ENCODE results near the gene CNTLN. TPM values are rescaled to one million over a fixed set of nuclear protein-coding genes. Genes with fewer than 3 reads are reported as not detected.
"Not testable (repeated sequence)": the region's sequence is repeated elsewhere in the genome, so short reads cannot be mapped to it uniquely, and the experiment has no call there.

Gene CNTLN
- total RNA-seq, 1 donor from 2014 or later: 16.7 TPM

DNA sequence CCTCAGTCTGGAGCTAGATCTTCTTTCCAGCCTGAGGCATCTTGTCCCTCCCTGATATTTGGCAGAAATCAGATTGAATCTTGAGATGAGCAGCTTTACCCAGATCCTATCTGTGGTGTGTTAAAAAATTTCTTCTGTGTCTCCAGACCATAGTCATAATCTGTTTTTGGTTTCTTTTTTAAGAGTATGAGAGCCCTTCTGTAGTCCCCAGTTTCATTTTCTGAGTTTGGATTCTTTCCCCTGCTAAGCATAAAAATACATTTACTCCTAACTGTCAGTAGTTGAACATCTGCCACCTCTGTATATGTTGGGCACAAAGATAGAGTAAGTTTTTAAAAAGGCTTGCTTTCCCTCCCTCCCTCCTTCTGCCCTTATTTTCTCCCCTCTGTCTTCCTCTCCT, 137.7 kb downstream of the CNTLN start:
- peak overlapping the region; percentile 79 for H3K27ac Mint-ChIP-seq (ENCODE audit: unreplicated experiment)
- H3K4me1 Mint-ChIP-seq: peaks cover 18% of the 10 kb centered on the region
- no peaks in the 10 kb centered on the region for H3K27me3 Mint-ChIP-seq (ENCODE audit: low read depth)
- H3K36me3 Mint-ChIP-seq (ENCODE audit: low read depth): peaks cover 7% of the 10 kb centered on the region
- TF ChIP-seq, protein P1, sequence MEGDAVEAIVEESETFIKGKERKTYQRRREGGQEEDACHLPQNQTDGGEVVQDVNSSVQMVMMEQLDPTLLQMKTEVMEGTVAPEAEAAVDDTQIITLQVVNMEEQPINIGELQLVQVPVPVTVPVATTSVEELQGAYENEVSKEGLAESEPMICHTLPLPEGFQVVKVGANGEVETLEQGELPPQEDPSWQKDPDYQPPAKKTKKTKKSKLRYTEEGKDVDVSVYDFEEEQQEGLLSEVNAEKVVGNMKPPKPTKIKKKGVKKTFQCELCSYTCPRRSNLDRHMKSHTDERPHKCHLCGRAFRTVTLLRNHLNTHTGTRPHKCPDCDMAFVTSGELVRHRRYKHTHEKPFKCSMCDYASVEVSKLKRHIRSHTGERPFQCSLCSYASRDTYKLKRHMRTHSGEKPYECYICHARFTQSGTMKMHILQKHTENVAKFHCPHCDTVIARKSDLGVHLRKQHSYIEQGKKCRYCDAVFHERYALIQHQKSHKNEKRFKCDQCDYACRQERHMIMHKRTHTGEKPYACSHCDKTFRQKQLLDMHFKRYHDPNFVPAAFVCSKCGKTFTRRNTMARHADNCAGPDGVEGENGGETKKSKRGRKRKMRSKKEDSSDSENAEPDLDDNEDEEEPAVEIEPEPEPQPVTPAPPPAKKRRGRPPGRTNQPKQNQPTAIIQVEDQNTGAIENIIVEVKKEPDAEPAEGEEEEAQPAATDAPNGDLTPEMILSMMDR (conservative IDR thresholded peaks at IDR 0.05): no peak
- no peak overlapping the region for H3K4me3 Mint-ChIP-seq
- H3K9me3 Mint-ChIP-seq: no peaks in the 10 kb centered on the region
- DNase-seq (ENCODE audit: low read depth, low spot score): no peak

DNA sequence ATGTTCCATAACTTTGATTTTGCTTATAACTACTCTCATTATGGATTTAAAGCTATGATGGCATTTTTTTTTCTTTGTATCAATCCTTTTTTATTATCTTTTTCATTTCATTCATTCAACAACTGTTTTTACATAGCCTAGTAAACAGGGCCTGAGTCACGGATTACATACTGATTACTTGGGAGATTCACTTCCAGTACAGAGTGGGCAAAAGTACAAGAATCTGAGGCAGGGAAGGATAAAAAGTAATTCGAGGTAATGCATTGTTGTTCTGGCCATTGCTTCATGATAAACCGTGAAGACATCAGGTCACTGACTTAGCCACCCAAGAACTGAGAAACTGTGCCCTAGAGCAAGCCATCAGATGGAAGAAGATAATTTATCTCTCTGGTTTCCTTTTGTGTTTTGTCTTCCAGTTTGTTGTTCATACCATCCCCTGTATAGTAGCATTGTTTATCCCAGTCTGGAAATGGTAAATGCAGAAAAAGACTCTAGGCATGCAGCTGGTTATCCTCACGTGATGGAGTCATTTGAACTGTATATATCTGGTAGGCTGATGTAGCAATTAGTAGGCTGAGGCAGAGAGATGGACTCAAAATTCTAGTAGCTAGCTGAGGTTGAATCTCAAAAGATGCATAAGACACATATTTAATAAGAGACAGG, 145.6 kb downstream of the CNTLN start:
- TF ChIP-seq, protein P1 (conservative IDR thresholded peaks at IDR 0.05): no peak
- Mint-ChIP-seq H3K36me3 (ENCODE audit: low read depth) (peaks cover 33% of the 10 kb centered on the region), H3K27ac (ENCODE audit: unreplicated experiment) (no peak overlapping the region), H3K4me3 (no peak overlapping the region), H3K27me3 (ENCODE audit: low read depth) (no peaks in the 10 kb centered on the region), H3K4me1 (peaks cover 7% of the 10 kb centered on the region), H3K9me3 (peaks cover 12% of the 10 kb centered on the region)
- no peak for DNase-seq (ENCODE audit: low read depth, low spot score)

DNA sequence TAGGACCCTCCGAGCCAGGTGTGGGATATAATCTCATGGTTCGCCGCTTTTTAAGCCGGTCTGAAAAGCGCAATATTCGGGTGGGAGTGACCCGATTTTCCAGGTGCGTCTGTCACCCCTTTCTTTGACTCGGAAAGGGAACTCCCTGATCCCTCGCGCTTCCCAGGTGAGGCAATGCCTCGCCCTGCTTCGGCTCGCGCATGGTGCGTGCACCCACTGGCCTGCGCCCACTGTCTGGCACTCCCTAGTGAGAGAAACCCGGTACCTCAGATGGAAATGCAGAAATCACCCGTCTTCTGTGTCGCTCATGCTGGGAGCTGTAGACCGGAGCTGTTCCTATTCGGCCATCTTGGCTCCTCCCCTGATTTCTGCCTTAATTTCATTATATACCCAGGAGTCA, 155.8 kb downstream of the CNTLN start:
- not testable (repeated sequence) for DNase-seq (ENCODE audit: low read depth, low spot score); H3K4me1 Mint-ChIP-seq; H3K9me3 Mint-ChIP-seq; H3K27me3 Mint-ChIP-seq (ENCODE audit: low read depth)
- Mint-ChIP-seq H3K27ac (ENCODE audit: unreplicated experiment) (peak overlapping the region; percentile 57), H3K36me3 (ENCODE audit: low read depth) (peaks cover 22% of the 10 kb centered on the region), H3K4me3 (peak overlapping the region; percentile 28)

DNA sequence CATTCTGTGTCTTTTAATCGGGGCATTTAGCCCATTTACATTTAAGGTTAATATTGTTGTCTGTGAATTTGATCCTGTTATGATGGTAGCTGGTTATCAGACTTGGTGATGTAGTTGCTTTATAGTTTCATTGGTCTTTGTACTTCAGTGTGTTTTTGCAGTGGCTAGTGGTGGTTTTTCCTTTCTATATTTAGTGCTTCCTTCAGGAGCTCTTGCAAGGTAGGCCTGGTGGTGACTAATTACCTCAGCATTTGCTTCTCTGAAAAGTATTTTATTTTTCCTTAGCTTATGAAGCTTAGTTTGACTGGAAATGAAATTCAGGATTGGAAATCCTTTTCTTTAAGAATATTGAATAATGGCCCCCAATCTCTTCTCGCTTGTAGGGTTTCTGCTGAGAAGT, 156.9 kb downstream of the CNTLN start:
- Mint-ChIP-seq H3K4me3 (no peak overlapping the region), H3K4me1 (peaks cover 9% of the 10 kb centered on the region), H3K9me3 (peaks cover 9% of the 10 kb centered on the region), H3K27ac (ENCODE audit: unreplicated experiment) (no peak overlapping the region), H3K27me3 (ENCODE audit: low read depth) (no peaks in the 10 kb centered on the region), H3K36me3 (ENCODE audit: low read depth) (peaks cover 22% of the 10 kb centered on the region)
- no peak for DNase-seq (ENCODE audit: low read depth, low spot score)
- TF ChIP-seq, protein P1 (conservative IDR thresholded peaks at IDR 0.05): no peak

DNA sequence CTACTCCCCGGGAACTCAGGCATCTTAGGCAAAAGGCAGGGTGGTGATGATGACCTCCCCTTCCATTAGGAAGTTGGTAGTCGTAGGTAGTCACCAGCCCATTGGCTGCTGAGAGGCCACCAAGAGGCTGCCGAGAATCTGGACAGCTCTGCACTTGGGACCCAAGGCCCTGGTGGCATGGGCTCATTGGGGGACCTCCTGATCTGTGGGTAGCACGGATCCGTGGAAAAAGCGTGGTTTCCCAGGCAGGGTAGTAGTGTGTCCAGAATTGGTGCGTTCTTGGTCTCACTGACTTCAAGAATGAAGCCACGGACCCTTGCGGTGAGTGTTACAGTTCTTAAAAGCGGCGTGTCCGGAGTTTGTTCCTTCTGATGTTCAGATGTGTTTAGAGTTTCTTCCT, 158.8 kb downstream of the CNTLN start:
- TF ChIP-seq, protein P1 (conservative IDR thresholded peaks at IDR 0.05): no peak
- Mint-ChIP-seq H3K4me1 (peaks cover 9% of the 10 kb centered on the region), H3K36me3 (ENCODE audit: low read depth) (peaks cover 22% of the 10 kb centered on the region), H3K27me3 (ENCODE audit: low read depth) (no peaks in the 10 kb centered on the region), H3K27ac (ENCODE audit: unreplicated experiment) (no peak overlapping the region), H3K9me3 (peaks cover 9% of the 10 kb centered on the region), H3K4me3 (no peak overlapping the region)
- no peak for DNase-seq (ENCODE audit: low read depth, low spot score)

DNA sequence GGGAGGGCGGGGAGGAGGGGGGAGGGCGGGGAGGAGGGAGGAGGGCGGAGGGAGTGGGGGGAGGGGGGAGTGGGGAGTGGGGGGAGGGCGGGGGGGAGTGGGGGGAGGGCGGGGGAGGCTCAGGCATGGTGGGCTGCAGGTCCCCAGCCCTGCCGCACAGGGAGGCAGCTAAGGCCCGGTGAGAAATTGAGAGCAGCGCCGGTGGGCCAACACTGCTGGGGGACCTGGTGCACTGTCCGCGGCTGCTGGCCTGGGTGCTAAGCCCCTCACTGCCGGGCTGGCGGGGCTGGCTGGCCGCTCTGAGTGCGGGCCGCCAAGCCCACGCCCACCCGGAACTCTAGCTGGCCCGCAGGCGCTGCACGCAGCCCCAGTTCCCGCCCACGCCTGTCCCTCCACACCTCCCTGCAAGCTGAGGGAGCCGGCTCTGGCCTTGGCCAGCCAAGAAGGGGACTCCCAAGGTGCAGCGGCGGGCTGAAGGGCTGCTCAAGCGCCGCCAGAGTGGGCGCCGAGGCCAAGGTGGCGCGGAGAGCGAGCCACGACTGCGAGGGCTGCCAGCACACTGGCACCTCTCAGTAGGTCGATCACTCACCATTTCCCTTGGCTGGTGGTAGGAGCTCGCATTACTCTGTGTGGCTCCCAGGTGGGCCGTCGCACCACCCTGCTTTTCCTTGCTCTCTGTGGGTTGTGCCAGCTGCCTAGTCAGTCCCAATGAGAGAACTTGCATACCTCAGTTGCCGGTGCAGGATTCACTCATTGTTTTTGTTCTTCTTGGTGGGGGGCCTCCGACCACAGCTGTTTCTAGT, 160.2 kb downstream of the CNTLN start:
- H3K27ac Mint-ChIP-seq (ENCODE audit: unreplicated experiment): no peak overlapping the region

More for the DNA sequence above, 160.2 kb downstream of the CNTLN start:
- Mint-ChIP-seq H3K4me1 (peaks cover 9% of the 10 kb centered on the region), H3K27me3 (ENCODE audit: low read depth) (no peaks in the 10 kb centered on the region), H3K4me3 (no peak overlapping the region), H3K9me3 (peaks cover 9% of the 10 kb centered on the region), H3K36me3 (ENCODE audit: low read depth) (peaks cover 22% of the 10 kb centered on the region)
- no peak for DNase-seq (ENCODE audit: low read depth, low spot score)
- TF ChIP-seq, protein P1 (conservative IDR thresholded peaks at IDR 0.05): no peak

Measured in neural crest cell (in vitro differentiated cells).